ENCODE results near the gene ARHGAP15.

Gene ARHGAP15

GRCh38 chr2:143294068-143294467, 164.8 kb downstream of the ARHGAP15 start:
- Histone ChIP-seq H4K20me1 (ENCODE audit: insufficient read depth, low read length) (no peaks in the 10 kb centered on the region), H3K79me2 (ENCODE audit: low read length) (no peaks in the 10 kb centered on the region), H3F3A (ENCODE audit: insufficient read depth, low read length) (no peaks in the 10 kb centered on the region), H2AFZ (ENCODE audit: low read length) (no peak overlapping the region), H3K9ac (ENCODE audit: low read length) (no peak overlapping the region), H3K4me3 (ENCODE audit: low read length) (no peak overlapping the region), H3K9me3 (replicated peaks; ENCODE audit: insufficient read depth, low read length) (no peaks in the 10 kb centered on the region), H3K36me3 (replicated peaks; ENCODE audit: insufficient read depth, low read length) (no peaks in the 10 kb centered on the region), H3K9me2 (replicated peaks; ENCODE audit: insufficient read depth, low read length) (no peaks in the 10 kb centered on the region), H3K27ac (ENCODE audit: low read length) (no peak overlapping the region), H3K27me3 (replicated peaks; ENCODE audit: insufficient read depth, low read length) (no peaks in the 10 kb centered on the region), H3K4me2 (ENCODE audit: low read depth, low read length) (no peak overlapping the region), H3K4me1 (ENCODE audit: low read length) (no peaks in the 10 kb centered on the region)
- DNase-seq: no peak
- no peak for TF ChIP-seq EZH2phosphoT487 (IDR thresholded peaks at IDR 0.05; ENCODE audit: low read length)
- TF ChIP-seq, protein P1, sequence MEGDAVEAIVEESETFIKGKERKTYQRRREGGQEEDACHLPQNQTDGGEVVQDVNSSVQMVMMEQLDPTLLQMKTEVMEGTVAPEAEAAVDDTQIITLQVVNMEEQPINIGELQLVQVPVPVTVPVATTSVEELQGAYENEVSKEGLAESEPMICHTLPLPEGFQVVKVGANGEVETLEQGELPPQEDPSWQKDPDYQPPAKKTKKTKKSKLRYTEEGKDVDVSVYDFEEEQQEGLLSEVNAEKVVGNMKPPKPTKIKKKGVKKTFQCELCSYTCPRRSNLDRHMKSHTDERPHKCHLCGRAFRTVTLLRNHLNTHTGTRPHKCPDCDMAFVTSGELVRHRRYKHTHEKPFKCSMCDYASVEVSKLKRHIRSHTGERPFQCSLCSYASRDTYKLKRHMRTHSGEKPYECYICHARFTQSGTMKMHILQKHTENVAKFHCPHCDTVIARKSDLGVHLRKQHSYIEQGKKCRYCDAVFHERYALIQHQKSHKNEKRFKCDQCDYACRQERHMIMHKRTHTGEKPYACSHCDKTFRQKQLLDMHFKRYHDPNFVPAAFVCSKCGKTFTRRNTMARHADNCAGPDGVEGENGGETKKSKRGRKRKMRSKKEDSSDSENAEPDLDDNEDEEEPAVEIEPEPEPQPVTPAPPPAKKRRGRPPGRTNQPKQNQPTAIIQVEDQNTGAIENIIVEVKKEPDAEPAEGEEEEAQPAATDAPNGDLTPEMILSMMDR (IDR thresholded peaks at IDR 0.05; ENCODE audit: low read length): no peak
- TF ChIP-seq EZH2 (optimal IDR thresholded peaks at IDR 0.05; ENCODE audit: low read depth, low read length): no peak

DNA sequence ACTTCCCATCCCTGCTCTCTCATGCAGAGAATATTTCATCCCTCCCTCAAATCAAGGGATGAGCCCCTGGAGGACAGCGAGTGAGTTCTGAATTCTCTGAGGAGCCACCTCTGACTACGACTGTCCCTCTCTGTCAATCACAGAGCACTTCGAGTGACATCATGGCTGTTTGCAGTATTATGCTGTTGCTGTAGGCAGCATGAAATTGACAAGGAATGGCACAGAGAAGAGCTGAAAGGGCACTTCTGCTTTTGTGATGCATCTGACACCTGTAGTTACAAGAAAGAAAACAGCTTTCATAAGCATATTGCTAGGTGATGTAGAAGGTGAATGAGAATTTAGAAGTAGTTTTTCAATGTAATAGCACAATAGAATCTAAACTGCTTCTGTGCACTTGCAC, 166.9 kb downstream of the ARHGAP15 start:
- no peaks in the 10 kb centered on the region for H3K9me2 ChIP-seq (replicated peaks; ENCODE audit: insufficient read depth, low read length)
- H3K4me2 ChIP-seq (ENCODE audit: low read depth, low read length): no peak overlapping the region
- no peaks in the 10 kb centered on the region for H3K27me3 ChIP-seq (replicated peaks; ENCODE audit: insufficient read depth, low read length)
- peak; percentile 11 for DNase-seq
- no peak overlapping the region for H3K4me3 ChIP-seq (ENCODE audit: low read length)
- no peak overlapping the region for H2AFZ ChIP-seq (ENCODE audit: low read length)
- no peak for TF ChIP-seq EZH2 (optimal IDR thresholded peaks at IDR 0.05; ENCODE audit: low read depth, low read length)
- TF ChIP-seq, protein P1 (IDR thresholded peaks at IDR 0.05; ENCODE audit: low read length): no peak
- no peak for TF ChIP-seq EZH2phosphoT487 (IDR thresholded peaks at IDR 0.05; ENCODE audit: low read length)
- no peaks in the 10 kb centered on the region for H3K9me3 ChIP-seq (replicated peaks; ENCODE audit: insufficient read depth, low read length)
- no peaks in the 10 kb centered on the region for H3F3A ChIP-seq (ENCODE audit: insufficient read depth, low read length)
- H3K79me2 ChIP-seq (ENCODE audit: low read length): no peaks in the 10 kb centered on the region
- no peak overlapping the region for H3K27ac ChIP-seq (ENCODE audit: low read length)
- H3K4me1 ChIP-seq (ENCODE audit: low read length): no peaks in the 10 kb centered on the region
- H3K9ac ChIP-seq (ENCODE audit: low read length): no peak overlapping the region
- H4K20me1 ChIP-seq (ENCODE audit: insufficient read depth, low read length): no peaks in the 10 kb centered on the region
- H3K36me3 ChIP-seq (replicated peaks; ENCODE audit: insufficient read depth, low read length): no peaks in the 10 kb centered on the region

GRCh38 chr2:143297182-143297581, 168.0 kb downstream of the ARHGAP15 start:
- H3K9me3 ChIP-seq (replicated peaks; ENCODE audit: insufficient read depth, low read length): no peaks in the 10 kb centered on the region
- H3K9ac ChIP-seq (ENCODE audit: low read length): no peak overlapping the region
- H4K20me1 ChIP-seq (ENCODE audit: insufficient read depth, low read length): no peaks in the 10 kb centered on the region
- no peaks in the 10 kb centered on the region for H3K27me3 ChIP-seq (replicated peaks; ENCODE audit: insufficient read depth, low read length)
- no peaks in the 10 kb centered on the region for H3K36me3 ChIP-seq (replicated peaks; ENCODE audit: insufficient read depth, low read length)
- TF ChIP-seq, protein P1 (IDR thresholded peaks at IDR 0.05; ENCODE audit: low read length): no peak
- TF ChIP-seq EZH2phosphoT487 (IDR thresholded peaks at IDR 0.05; ENCODE audit: low read length) (no peak), EZH2 (optimal IDR thresholded peaks at IDR 0.05; ENCODE audit: low read depth, low read length) (no peak)
- H3K4me3 ChIP-seq (ENCODE audit: low read length): no peak overlapping the region
- no peak overlapping the region for H3K27ac ChIP-seq (ENCODE audit: low read length)
- H3K4me2 ChIP-seq (ENCODE audit: low read depth, low read length): no peak overlapping the region
- no peaks in the 10 kb centered on the region for H3K4me1 ChIP-seq (ENCODE audit: low read length)
- H3F3A ChIP-seq (ENCODE audit: insufficient read depth, low read length): no peaks in the 10 kb centered on the region
- no peak overlapping the region for H2AFZ ChIP-seq (ENCODE audit: low read length)
- no peak for DNase-seq
- no peaks in the 10 kb centered on the region for H3K79me2 ChIP-seq (ENCODE audit: low read length)
- no peaks in the 10 kb centered on the region for H3K9me2 ChIP-seq (replicated peaks; ENCODE audit: insufficient read depth, low read length)

Measured in MM.1S (cell line).